Osteoblast (primary cell): ENCODE results near the gene CFAP100. TPM values are rescaled to one million over a fixed set of nuclear protein-coding genes. Genes with fewer than 3 reads are reported as not detected.
A peak's percentile ranks its signal among the peaks of the same experiment; 100 is the strongest.

Experiments
- DNase-seq: peaks from one replicate; pipeline ENCODE4 v3.0.0; 2011; ENCODE audit warnings: low spot score, mixed read lengths; ENCODE audit not compliant: insufficient read length; ENCODE audit errors: missing footprints
- H2AFZ ChIP-seq: 2 replicates; pipeline ENCODE4 v1.6.0; 2011; ENCODE audit warnings: mild to moderate bottlenecking, low read length
- H3K27ac ChIP-seq: 2 replicates; pipeline ENCODE4 v1.5.1; 2011; ENCODE audit warnings: mild to moderate bottlenecking, low read depth, low read length, moderate library complexity
- H3K27me3 ChIP-seq: 2 replicates; pipeline ENCODE4 v1.6.0; 2012; ENCODE audit warnings: mild to moderate bottlenecking, control low read depth, inconsistent platforms, low read length, moderate library complexity; ENCODE audit not compliant: insufficient read depth
- H3K36me3 ChIP-seq: 2 replicates; pipeline ENCODE4 v1.5.1; 2011; ENCODE audit warnings: mild to moderate bottlenecking, low read length, control low read depth, moderate library complexity; ENCODE audit not compliant: insufficient read depth
- H3K4me1 ChIP-seq: 2 replicates; pipeline ENCODE4 v1.5.1; 2011; ENCODE audit warnings: mild to moderate bottlenecking, low read length, control low read depth, moderate library complexity; ENCODE audit not compliant: insufficient read depth
- H3K4me2 ChIP-seq: 2 replicates; pipeline ENCODE4 v1.6.0; 2011; ENCODE audit warnings: mild to moderate bottlenecking, low read length; ENCODE audit not compliant: insufficient read depth
- H3K4me3 ChIP-seq: fragments of 200-600 bp; sonication (generic); 3 replicates; pipeline ENCODE4 v1.5.1; 2012; ENCODE audit warnings: mild to moderate bottlenecking, low read length, inconsistent platforms; ENCODE audit not compliant: insufficient read depth
- H3K79me2 ChIP-seq: 2 replicates; pipeline ENCODE4 v1.6.0; 2012; ENCODE audit warnings: mild to moderate bottlenecking, low read length, control low read depth, inconsistent platforms; ENCODE audit not compliant: insufficient read depth
- H3K9me3 ChIP-seq: 2 replicates; pipeline ENCODE4 v1.5.1; 2011; ENCODE audit warnings: low read depth, low read length, control low read depth
- H4K20me1 ChIP-seq: 2 replicates; pipeline ENCODE4 v1.6.0; 2012; ENCODE audit warnings: mild to moderate bottlenecking, low read length, control low read depth; ENCODE audit not compliant: insufficient read depth
- total RNA-seq: library from RNA; depleted of rRNA; stranded (reverse); fragments of >200 nt; gene quantifications from 2 replicates; pipeline ENCODE4 v1.2.3, GENCODE V29; 2012
- TF ChIP-seq, protein P1 (sequence below): IDR thresholded peaks from 2 replicates; pipeline ENCODE4 v1.5.1; 2011; ENCODE audit warnings: mild to moderate bottlenecking, low read depth, low read length, moderate library complexity; ENCODE audit errors: extremely low read depth

CFAP100 gene
- total RNA-seq, 1 donor, result not detected

DNA sequence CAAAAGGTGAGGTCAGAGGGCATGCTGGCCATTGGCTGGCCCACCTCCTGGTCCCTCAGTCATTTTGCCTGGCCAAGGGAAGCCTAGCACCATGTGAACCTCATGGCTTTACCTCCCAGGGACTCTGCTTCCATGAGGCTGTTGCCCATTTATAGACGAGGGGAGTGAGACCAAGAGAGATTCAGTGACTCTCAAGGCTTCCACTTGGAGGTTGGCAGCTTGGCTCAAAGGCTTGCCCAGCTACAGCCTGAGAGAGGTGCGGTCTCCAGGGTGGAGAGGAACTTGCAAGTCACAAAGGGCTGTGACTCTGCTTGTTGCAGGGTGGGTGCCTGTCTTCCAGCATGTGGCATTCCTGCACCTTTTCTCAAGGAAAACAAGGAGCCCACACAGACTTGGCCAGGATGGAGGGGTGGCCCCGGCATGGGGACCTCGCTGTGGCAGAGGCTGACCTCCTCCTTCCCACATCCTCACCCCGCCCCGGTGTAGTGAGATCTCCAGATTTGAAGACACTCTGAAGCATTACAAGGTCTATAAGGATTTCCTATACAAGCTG is 24.5 kb downstream of the CFAP100 start:
- Histone ChIP-seq H3K9me3 (no peaks in the 10 kb centered on the region), H3K36me3 (no peaks in the 10 kb centered on the region), H3K79me2 (no peaks in the 10 kb centered on the region), H2AFZ (no peak overlapping the region), H3K4me2 (no peak overlapping the region), H3K27me3 (peaks cover 24% of the 10 kb centered on the region), H3K4me3 (no peak overlapping the region), H4K20me1 (no peaks in the 10 kb centered on the region), H3K4me1 (no peaks in the 10 kb centered on the region), H3K27ac (no peak overlapping the region)
- TF ChIP-seq, protein P1, sequence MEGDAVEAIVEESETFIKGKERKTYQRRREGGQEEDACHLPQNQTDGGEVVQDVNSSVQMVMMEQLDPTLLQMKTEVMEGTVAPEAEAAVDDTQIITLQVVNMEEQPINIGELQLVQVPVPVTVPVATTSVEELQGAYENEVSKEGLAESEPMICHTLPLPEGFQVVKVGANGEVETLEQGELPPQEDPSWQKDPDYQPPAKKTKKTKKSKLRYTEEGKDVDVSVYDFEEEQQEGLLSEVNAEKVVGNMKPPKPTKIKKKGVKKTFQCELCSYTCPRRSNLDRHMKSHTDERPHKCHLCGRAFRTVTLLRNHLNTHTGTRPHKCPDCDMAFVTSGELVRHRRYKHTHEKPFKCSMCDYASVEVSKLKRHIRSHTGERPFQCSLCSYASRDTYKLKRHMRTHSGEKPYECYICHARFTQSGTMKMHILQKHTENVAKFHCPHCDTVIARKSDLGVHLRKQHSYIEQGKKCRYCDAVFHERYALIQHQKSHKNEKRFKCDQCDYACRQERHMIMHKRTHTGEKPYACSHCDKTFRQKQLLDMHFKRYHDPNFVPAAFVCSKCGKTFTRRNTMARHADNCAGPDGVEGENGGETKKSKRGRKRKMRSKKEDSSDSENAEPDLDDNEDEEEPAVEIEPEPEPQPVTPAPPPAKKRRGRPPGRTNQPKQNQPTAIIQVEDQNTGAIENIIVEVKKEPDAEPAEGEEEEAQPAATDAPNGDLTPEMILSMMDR, result no peak
- peak; percentile 65 for DNase-seq

DNA sequence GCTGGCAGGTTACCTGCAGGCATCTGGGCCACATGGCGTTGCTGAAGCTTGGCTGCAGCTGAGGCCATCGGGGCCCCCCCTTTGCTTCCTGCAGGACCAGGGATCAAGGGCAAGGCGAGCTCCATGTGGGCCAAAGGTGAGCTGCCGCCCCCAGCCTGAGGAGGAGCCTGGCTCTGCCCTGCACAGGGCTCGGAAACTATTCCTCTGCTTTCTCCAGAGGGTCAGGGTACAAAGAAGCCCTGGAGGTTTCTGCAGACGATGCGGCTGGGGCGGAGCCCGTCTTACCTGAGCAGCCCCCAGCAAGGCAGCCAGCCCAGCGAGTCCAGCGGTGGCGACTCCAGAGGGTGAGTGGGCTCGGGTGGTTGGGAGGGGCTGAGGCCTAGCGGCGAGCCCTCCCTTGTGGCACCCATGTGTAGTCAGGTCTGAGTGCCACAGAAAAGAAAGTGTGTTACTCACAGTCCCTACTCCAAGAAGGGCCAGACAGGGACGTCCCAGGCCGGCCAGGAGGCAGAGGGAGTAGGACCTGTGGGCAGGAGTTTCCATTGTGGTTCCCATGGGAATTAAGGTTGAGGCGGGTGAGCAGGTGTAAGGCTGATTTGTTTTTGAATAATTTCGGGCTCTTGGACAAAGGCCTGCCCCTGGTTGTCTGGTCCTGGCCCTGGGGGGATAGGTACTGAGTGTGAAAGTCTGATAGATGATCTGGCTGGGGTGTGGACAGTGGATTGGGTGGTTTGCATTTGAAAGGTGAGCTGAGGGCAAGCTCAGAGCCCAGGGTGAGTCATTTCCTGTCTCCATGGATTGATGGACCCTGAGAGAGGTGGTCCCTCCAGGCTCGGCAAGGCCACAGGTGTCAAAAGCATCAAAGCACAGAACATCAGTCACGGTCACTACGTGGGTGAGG is 25.4 kb downstream of the CFAP100 start:
- peak; percentile 71 for DNase-seq
- Histone ChIP-seq H3K9me3 (no peaks in the 10 kb centered on the region), H2AFZ (no peak overlapping the region), H3K27ac (no peak overlapping the region), H3K27me3 (peaks cover 24% of the 10 kb centered on the region), H3K4me3 (no peak overlapping the region), H4K20me1 (no peaks in the 10 kb centered on the region), H3K79me2 (no peaks in the 10 kb centered on the region), H3K4me1 (no peaks in the 10 kb centered on the region), H3K36me3 (no peaks in the 10 kb centered on the region), H3K4me2 (no peak overlapping the region)
- TF ChIP-seq, protein P1, result no peak

DNA sequence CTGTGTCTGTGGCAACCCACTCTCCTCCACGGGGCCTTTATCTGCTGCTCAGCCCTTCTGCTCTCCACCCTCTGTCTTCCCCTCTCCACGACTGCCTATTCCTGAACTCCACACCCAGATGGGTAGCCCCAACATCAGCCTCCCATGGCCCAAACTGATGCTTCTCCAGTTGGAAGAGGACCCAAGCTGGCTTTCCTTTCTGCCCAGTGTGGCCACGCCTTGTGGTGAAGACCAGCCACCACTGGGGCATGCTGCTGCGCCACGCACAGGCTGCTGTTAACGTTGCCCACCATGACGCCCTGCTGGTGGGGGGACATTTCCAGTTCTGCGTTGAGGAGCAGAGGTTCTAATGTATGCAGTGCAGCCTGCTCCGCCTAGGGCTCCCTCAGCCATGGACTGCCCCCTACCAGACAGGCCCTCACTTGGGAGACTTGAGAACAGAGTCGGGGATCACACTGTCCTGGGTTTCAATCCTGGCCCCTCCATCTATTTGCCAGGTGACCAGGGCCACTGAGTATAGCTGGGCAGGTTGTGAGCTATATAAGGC is 26.9 kb downstream of the CFAP100 start:
- Histone ChIP-seq H3K4me2 (no peak overlapping the region), H3K27me3 (peaks cover 19% of the 10 kb centered on the region), H2AFZ (no peak overlapping the region), H4K20me1 (no peaks in the 10 kb centered on the region), H3K4me3 (no peak overlapping the region), H3K4me1 (no peaks in the 10 kb centered on the region), H3K27ac (no peak overlapping the region), H3K9me3 (no peaks in the 10 kb centered on the region), H3K36me3 (no peaks in the 10 kb centered on the region), H3K79me2 (no peaks in the 10 kb centered on the region)
- peak; percentile 41 for DNase-seq
- TF ChIP-seq, protein P1, result no peak

DNA sequence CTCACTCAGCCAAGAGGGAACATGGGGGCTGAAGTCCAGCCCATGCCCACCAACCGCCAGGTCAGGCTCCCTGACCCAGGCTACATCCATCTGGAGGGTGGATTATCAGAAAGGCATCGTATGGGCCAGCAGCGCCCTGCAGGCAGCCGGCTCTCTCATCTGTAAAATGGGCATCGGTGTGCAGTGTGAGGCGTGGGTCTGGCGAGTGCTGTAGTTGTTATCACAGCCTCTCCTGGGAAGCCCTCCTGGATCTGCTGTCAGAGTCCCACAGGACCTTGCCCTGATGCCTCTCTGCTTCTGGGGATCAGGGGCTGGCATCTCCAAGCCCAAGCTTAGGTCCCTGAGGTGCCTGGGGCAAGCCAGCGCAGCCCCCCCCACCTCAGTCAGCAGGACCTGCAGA is 27.4 kb downstream of the CFAP100 start:
- TF ChIP-seq, protein P1, result no peak
- Histone ChIP-seq H3K36me3 (no peaks in the 10 kb centered on the region), H3K27ac (no peak overlapping the region), H3K79me2 (no peaks in the 10 kb centered on the region), H3K4me3 (no peak overlapping the region), H3K4me2 (no peak overlapping the region), H4K20me1 (no peaks in the 10 kb centered on the region), H3K4me1 (no peaks in the 10 kb centered on the region), H3K9me3 (no peaks in the 10 kb centered on the region), H3K27me3 (peaks cover 16% of the 10 kb centered on the region), H2AFZ (no peak overlapping the region)
- DNase-seq, result peak; percentile 62
